GM12864 (cell line): ENCODE measurements around the gene MANSC1.
A peak's percentile ranks its signal among the peaks of the same experiment; 100 is the strongest.

Experiments
- DNase-seq: peaks from one replicate; pipeline ENCODE4 v3.0.0-alpha.2; 2011; ENCODE audit warnings: low read depth
- H3K4me3 ChIP-seq: 2 replicates; pipeline ENCODE4 v1.5.1; 2011; ENCODE audit warnings: mild to moderate bottlenecking, low read depth, low read length, control low read depth
- TF ChIP-seq, protein P1 (sequence below): IDR thresholded peaks from 2 replicates; pipeline ENCODE4 v1.5.1; 2011; ENCODE audit warnings: low read depth, mild to moderate bottlenecking, moderate library complexity, low read length, control low read depth, inconsistent platforms; ENCODE audit errors: missing control alignments

MANSC1 gene

DNA sequence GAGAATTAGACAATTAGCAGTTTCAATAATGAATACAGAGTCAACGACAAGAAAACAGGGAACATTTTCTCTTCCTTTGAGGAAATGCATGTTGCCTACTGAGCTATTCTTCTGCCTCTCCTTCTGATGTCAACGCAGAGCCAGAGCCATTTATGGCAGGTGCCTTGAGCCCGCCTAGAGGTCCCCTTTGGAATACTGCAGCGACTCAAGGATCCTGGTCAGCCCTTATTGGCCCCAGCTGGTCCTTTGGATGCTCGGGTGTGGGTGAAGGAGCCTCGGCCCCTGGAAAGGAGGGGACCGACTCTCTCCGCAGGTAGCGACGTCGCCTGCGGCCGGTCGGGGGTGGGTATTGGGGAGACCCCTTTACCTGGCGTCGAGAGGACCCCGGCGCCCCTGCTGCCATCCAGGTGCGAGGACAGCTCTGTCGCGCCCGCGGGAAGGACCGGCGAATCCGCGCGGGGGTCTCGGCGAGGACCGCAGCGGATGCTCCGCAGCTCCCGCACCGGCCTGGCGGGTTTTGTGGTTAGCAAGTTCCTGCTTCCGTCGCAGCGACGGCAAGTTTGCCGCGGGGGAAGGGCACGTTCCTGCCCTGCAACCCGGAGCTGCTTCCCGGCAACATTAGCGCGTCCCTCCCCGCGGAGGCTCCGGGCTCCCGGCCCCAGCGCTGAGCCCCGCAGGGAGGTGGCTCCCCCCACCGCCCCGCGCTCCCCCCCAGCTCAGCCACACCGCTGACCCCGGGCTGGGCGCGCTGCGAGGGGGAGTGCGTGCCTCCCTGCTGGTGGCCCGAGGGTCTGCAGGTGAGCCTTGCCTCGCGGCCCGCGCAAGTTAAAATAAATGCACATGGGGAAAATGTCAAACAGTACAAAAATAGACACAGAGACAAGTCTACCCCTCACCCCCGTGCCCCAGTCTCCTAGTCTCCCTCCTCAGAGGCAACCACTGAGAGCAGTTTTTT is at the start of gene MANSC1:
TSS of gene MANSC1 (minus strand) at position 532 of the 955 bp plus-strand sequence. CDS start 6,928 bp downstream, outside the sequence.
- peak within 1 kb of the TSS; percentile 62 for H3K4me3 ChIP-seq
- DNase-seq = no peak
- TF ChIP-seq, protein P1, sequence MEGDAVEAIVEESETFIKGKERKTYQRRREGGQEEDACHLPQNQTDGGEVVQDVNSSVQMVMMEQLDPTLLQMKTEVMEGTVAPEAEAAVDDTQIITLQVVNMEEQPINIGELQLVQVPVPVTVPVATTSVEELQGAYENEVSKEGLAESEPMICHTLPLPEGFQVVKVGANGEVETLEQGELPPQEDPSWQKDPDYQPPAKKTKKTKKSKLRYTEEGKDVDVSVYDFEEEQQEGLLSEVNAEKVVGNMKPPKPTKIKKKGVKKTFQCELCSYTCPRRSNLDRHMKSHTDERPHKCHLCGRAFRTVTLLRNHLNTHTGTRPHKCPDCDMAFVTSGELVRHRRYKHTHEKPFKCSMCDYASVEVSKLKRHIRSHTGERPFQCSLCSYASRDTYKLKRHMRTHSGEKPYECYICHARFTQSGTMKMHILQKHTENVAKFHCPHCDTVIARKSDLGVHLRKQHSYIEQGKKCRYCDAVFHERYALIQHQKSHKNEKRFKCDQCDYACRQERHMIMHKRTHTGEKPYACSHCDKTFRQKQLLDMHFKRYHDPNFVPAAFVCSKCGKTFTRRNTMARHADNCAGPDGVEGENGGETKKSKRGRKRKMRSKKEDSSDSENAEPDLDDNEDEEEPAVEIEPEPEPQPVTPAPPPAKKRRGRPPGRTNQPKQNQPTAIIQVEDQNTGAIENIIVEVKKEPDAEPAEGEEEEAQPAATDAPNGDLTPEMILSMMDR = peak; percentile 51

DNA sequence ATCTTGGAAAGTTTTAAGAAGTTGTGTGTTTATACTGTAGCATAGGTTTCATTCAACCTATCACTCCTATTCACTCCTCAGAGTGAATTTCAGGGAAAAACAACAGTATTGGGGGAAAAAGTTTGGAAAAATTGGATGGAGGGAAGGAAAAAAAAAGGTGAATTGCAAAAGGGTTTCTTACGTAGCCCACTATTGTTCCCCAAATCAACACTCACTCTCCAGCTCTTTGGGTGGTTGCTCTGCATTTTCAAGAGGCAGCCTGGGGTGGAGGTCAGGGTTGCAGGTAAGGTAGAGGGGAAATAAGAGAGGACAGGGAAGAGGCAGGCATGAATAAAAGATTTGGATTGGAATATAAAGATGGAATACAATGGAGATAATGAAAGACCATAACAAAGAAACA is 49.1 kb upstream of the MANSC1 start:
- TF ChIP-seq, protein P1 = no peak
- no peak for DNase-seq
- no peak overlapping the region for H3K4me3 ChIP-seq

DNA sequence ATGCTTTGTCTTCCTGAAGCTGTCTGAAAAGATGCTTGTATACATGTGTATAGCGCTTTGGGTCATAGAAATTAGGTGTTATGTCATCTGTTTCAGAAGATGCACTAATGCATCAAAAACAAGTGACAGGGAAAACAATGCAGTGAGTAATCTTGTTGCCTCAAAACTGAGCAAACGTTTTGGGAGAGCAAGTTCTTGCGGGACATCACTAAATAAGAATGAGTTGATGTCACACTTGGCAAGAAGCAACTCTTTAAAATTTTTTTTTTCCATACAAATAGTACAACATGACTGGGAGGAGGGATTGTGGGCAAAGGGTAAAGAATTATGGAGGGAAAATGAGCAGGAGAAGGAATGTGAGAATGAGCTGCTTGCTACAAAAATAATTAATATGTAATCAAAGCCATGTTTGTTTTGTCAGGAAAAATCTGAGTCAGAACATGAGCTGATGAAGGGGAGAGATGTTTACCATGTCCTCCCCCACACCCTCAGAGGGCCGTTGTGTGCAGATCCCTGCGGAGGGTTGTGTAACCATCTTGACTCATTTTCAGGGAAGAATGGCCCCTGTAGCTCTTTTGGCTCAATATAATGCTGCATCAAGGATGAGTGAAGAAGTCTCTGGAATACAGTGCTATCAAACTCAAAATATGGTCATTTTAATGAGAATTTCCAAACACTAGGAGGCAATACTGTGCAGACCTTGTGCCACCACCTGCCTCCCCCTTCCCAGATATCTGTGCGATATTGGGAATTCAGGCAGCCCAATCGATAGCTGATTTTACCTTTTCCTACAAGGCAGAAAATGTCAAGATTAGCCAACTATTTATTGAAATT is 48.2 kb upstream of the MANSC1 start:
- DNase-seq = no peak
- TF ChIP-seq, protein P1 = no peak
- H3K4me3 ChIP-seq = no peak overlapping the region

DNA sequence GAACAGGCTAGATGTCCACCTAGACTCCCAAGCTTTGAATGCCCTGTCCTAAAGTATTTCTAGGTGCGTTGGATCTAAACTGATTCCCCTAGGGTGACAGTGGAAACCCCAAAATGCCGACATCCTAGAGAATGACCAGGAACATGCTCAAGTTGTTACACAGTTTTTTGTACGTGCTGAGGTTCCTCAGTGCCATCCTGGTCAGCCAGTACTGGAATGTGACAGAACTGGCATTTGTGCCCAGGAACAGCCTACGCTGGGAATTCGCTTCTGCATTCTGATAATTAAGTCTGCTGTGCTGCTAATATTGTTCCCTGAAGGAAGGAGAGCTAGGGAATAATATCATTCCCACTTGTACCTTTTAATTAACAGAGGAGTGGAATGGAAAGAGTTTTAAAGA is 47.1 kb upstream of the MANSC1 start:
- TF ChIP-seq, protein P1 = no peak
- DNase-seq = no peak
- no peak overlapping the region for H3K4me3 ChIP-seq

DNA sequence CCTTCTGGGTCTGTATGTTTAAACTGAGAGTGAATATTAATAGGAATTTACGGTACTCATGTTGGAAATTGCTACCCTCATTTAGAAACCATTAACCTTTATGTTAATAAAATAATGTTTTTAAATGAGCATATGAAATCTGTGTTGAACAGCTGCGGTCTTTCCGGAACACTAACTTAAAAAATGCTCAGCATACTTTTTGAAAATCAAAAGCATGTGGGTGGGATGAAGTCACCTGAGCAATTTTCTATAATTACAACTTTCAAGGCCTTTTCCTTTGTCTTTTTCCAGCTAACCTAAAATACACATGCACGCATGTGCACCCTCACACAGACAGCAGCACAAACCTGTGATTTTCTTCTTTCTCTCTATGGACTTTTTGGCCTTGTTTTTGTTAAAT is 46.7 kb upstream of the MANSC1 start:
- no peak for DNase-seq
- no peak overlapping the region for H3K4me3 ChIP-seq
- TF ChIP-seq, protein P1 = no peak

DNA sequence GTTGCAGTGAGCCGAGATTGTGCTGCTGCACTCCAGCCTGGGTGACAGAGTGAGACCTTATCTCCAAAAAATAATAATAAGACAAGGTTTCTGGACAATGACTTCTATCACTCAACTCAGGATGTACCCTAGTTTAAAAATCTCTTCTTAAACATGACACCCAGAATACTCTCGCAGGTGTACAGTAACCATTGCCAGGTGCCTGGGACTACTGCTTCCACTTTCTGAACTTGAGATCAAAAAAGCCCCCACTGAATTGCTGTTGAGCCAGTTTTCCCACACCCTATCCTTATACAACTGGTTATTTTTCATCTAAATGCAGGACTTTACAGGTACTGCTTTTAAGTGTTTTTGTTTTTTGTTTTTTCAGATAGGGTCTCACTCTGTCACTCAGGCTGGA is 43.1 kb upstream of the MANSC1 start:
- DNase-seq = no peak
- H3K4me3 ChIP-seq = no peak overlapping the region
- TF ChIP-seq, protein P1 = no peak
